IMR-90 (cell line): Measurements from ENCODE around the gene MAOA. TPM values are rescaled to one million over a fixed set of nuclear protein-coding genes. Genes with fewer than 3 reads are reported as not detected.

ENCODE experiments used
- ATAC-seq: fragments of 200-7000 bp; cut with Tn5 transposase; 2 replicates; pipeline ENCODE4 v1.9.1; 2020; ENCODE audit warnings: low read depth, mild to moderate bottlenecking, moderate library complexity
- BruUV-seq: library from RNA; stranded (reverse); fragments of 400-500 nt; replicated peaks from 2 replicates; lab custom pipeline; 2021; lab: Mats Ljungman, UMichigan
- CTCF ChIA-PET: fragments of 300-600 bp; formaldehyde crosslinking; extraction: SDS; loops from one replicate; lab custom pipeline; 2021; ENCODE audit warnings: antibody characterized with exemption; lab: Yijun Ruan, JAX
- POLR2A ChIA-PET: fragments of 300-600 bp; sonication (Branson Sonifier 250); formaldehyde crosslinking; loops from one replicate; lab custom pipeline; 2022; ENCODE audit warnings: antibody characterized with exemption; ENCODE audit not compliant: unreplicated experiment; lab: Charles Lee
- DNase-seq: peaks from one replicate; pipeline ENCODE4 v3.0.0; 2013
- H2AFZ ChIP-seq: replicated peaks from 2 replicates; pipeline ENCODE3; 2013; ENCODE audit warnings: low read length, mild to moderate bottlenecking; ENCODE audit not compliant: poor library complexity
- H2AK5ac ChIP-seq: 2 replicates; pipeline ENCODE4 v1.6.1; 2013; ENCODE audit warnings: low read depth, low read length, inconsistent platforms
- H2AK9ac ChIP-seq: replicated peaks from 2 replicates; pipeline ENCODE3; 2013; ENCODE audit warnings: mild to moderate bottlenecking, low read depth, low read length, moderate library complexity; ENCODE audit not compliant: poor library complexity
- H2BK120ac ChIP-seq: 2 replicates; pipeline ENCODE4 v1.6.1; 2013; ENCODE audit warnings: low read depth, low read length, inconsistent platforms
- H2BK15ac ChIP-seq: 3 replicates; pipeline ENCODE4 v1.6.1; 2013; ENCODE audit warnings: low read depth, low read length, inconsistent platforms
- H2BK20ac ChIP-seq: 2 replicates; pipeline ENCODE4 v1.6.1; 2013; ENCODE audit warnings: low read depth, mild to moderate bottlenecking, inconsistent platforms, low read length, moderate library complexity
- H2BK5ac ChIP-seq: 2 replicates; pipeline ENCODE4 v1.6.1; 2013; ENCODE audit warnings: mild to moderate bottlenecking, low read depth, low read length, inconsistent platforms; ENCODE audit not compliant: poor library complexity, severe bottlenecking
- H3K14ac ChIP-seq: replicated peaks from 2 replicates; pipeline ENCODE4 v1.6.1; 2013; ENCODE audit warnings: low read depth, low read length, inconsistent platforms
- H3K18ac ChIP-seq: 2 replicates; pipeline ENCODE4 v1.6.1; 2013; ENCODE audit warnings: low read depth, low read length, control low read depth
- H3K23ac ChIP-seq: 2 replicates; pipeline ENCODE4 v1.6.1; 2013; ENCODE audit warnings: low read depth, low read length, inconsistent platforms
- H3K27ac ChIP-seq: 2 replicates; pipeline ENCODE4 v1.5.1; 2013; ENCODE audit warnings: mild to moderate bottlenecking, control low read depth, low read length; ENCODE audit not compliant: insufficient read depth
- H3K27me3 ChIP-seq: 2 replicates; pipeline ENCODE4 v1.6.1; 2013; ENCODE audit warnings: low read length; ENCODE audit not compliant: control insufficient read depth, insufficient read depth
- H3K36me3 ChIP-seq: 2 replicates; pipeline ENCODE4 v1.6.1; 2013; ENCODE audit warnings: low read length, mixed read lengths; ENCODE audit not compliant: control insufficient read depth, insufficient read depth
- H3K4ac ChIP-seq: 2 replicates; pipeline ENCODE4 v1.6.1; 2013; ENCODE audit warnings: low read depth, low read length, inconsistent platforms
- H3K4me1 ChIP-seq: 2 replicates; pipeline ENCODE4 v1.6.1; 2013; ENCODE audit warnings: low read length, mixed read lengths; ENCODE audit not compliant: control insufficient read depth, insufficient read depth
- H3K4me2 ChIP-seq: 2 replicates; pipeline ENCODE4 v1.6.1; 2013; ENCODE audit warnings: low read depth, mild to moderate bottlenecking, control low read depth, low read length, moderate library complexity
- H3K4me3 ChIP-seq: 2 replicates; pipeline ENCODE4 v1.5.1; 2013; ENCODE audit warnings: low read depth, mild to moderate bottlenecking, control low read depth, low read length, moderate library complexity; ENCODE audit not compliant: insufficient read depth
- H3K56ac ChIP-seq: 2 replicates; pipeline ENCODE4 v1.6.1; 2013; ENCODE audit warnings: low read length, inconsistent platforms; ENCODE audit not compliant: insufficient read depth; ENCODE audit errors: extremely low read depth
- H3K79me1 ChIP-seq, 2 experiments: 2 replicates each; pipeline ENCODE4 v1.6.1; 2013; ENCODE audit warnings: low read length in 2 of 2, inconsistent platforms in 1 of 2, low read depth in 1 of 2
- H3K9ac ChIP-seq: 2 replicates; pipeline ENCODE4 v1.6.1; 2013; ENCODE audit warnings: low read depth, low read length, control low read depth
- H3K9me1 ChIP-seq: 2 replicates; pipeline ENCODE4 v1.6.1; 2013; ENCODE audit warnings: low read length, inconsistent platforms; ENCODE audit not compliant: insufficient read depth
- H3K9me3 ChIP-seq: 2 replicates; pipeline ENCODE4 v1.6.1; 2013; ENCODE audit warnings: low read length; ENCODE audit not compliant: control insufficient read depth, insufficient read depth
- H4K20me1 ChIP-seq: 2 replicates; pipeline ENCODE4 v1.6.1; 2013; ENCODE audit warnings: low read length, inconsistent platforms; ENCODE audit not compliant: insufficient read depth
- H4K5ac ChIP-seq: 2 replicates; pipeline ENCODE4 v1.6.1; 2013; ENCODE audit warnings: mild to moderate bottlenecking, low read depth, low read length, control low read depth
- H4K8ac ChIP-seq, 2 experiments: 2 replicates each; pipeline ENCODE4 v1.6.1; 2013; ENCODE audit warnings: low read depth in 2 of 2, low read length in 2 of 2, control low read depth in 1 of 2, inconsistent platforms in 1 of 2
- H4K91ac ChIP-seq: 2 replicates; pipeline ENCODE4 v1.6.1; 2013; ENCODE audit warnings: low read depth, low read length, inconsistent platforms; ENCODE audit not compliant: insufficient read depth
- CEBPB ChIP-seq: IDR thresholded peaks from 2 replicates; pipeline ENCODE4 v1.6.1; 2012; ENCODE audit warnings: low read depth, low read length, improper control_type of control experiment
- POLR2A ChIP-seq: IDR thresholded peaks from 2 replicates; pipeline ENCODE4 v1.6.1; 2012; ENCODE audit warnings: mild to moderate bottlenecking, low read depth, low read length
- WGBS, 2 experiments: methylation state at CpG; one replicate each; pipeline versions ENCODE4 v1.1.5 to v1.1.7; 2013; ENCODE audit warnings: missing lambda C conversion rate in 2 of 2; ENCODE audit not compliant: insufficient read length in 1 of 2; ENCODE audit errors: extremely low coverage in 2 of 2; 5-methylcytosine and 5-hydroxymethylcytosine counted together
- dilution Hi-C: fragments of 300-500 bp; cut with HindIII; formaldehyde crosslinking; loops from one replicate; pipeline ENCODE4 v1.14.3; 2018; ENCODE audit warnings: low sequenced_read_pairs; ENCODE audit not compliant: unreplicated experiment
- in situ Hi-C: fragments of 300-500 bp; cut with MboI; formaldehyde crosslinking; loops from 3 replicates; pipeline ENCODE4 v1.14.3; 2019; ENCODE audit warnings: low sequenced_read_pairs, inconsistent platforms, mixed read lengths
- intact Hi-C: fragments of 100-400 bp; cut with micrococcal nuclease; formaldehyde crosslinking; loops from 2 replicates; pipeline ENCODE4 v1.10.0; 2022
- polyA plus RNA-seq, 3 experiments: library from polyadenylated mRNA; depleted of rRNA; stranded (reverse); fragments of >200 nt; gene quantifications; 2 replicates each; pipeline ENCODE4 v1.2.3, GENCODE V29; 2012; ENCODE audit warnings: low replicate concordance in 1 of 3
- total RNA-seq: library from RNA; depleted of rRNA; stranded (reverse); fragments of >200 nt; gene quantifications from 2 replicates; pipeline ENCODE4 v1.2.3, GENCODE V29; 2012

Gene MAOA
- total and polyA plus RNA-seq, 2 of the 4 experiments (the other 2 are of a cell fraction), result 0.14 to 0.36 TPM

- Histone ChIP-seq H3K18ac (no peak overlapping the region), H4K91ac (no peak overlapping the region), H3K27me3 (peaks cover 4% of the 10 kb centered on the region), H3K4me1 (no peaks in the 10 kb centered on the region), H3K4me3 (no peak overlapping the region), H3K9ac (no peak overlapping the region), H3K14ac (no peak overlapping the region), H2AK9ac (no peak overlapping the region), H3K4me2 (no peak overlapping the region), H4K8ac (no peak overlapping the region), H2BK20ac (no peak overlapping the region), H3K36me3 (no peaks in the 10 kb centered on the region), H4K5ac (no peak overlapping the region), H4K20me1 (no peaks in the 10 kb centered on the region), H2BK15ac (no peak overlapping the region), H2BK5ac (no peak overlapping the region), H3K79me1 (no peaks in the 10 kb centered on the region), H3K9me1 (no peaks in the 10 kb centered on the region), H3K27ac (no peak overlapping the region), H3K9me3 (no peaks in the 10 kb centered on the region), H2AK5ac (no peak overlapping the region), H2BK120ac (no peak overlapping the region), H3K23ac (no peak overlapping the region), H3K4ac (no peak overlapping the region), H3K56ac (no peak overlapping the region), H2AFZ (no peak overlapping the region)
- TF ChIP-seq POLR2A (no peak), CEBPB (peak; percentile 76)
- BruUV-seq, result no TSS peak
- ChIA-PET CTCF (no interaction called here), POLR2A (no interaction called here)
- ATAC-seq (no peak), DNase-seq (no peak)
- intact Hi-C loops (no loop called here), dilution Hi-C loops (no loop called here), in situ Hi-C loops (no loop called here)
- no CpG with 5 or more reads among the region's 7 CpGs for WGBS, 2 experiments
Measured at GRCh38 chrX:43741843-43742573, 85.9 kb downstream of the MAOA start.
